Activated CD8-positive, alpha-beta memory T cell treated with anti-CD3 and anti-CD28 coated beads, Interleukin-2, amount 50 U/mL, for 24 hours (primary cell): ENCODE measurements around the gene NUF2.
"Not testable (repeated sequence)": the region's sequence is repeated elsewhere in the genome, so short reads cannot be mapped to it uniquely, and the experiment has no call there.

Source experiments
- DNase-seq: peaks from one replicate; pipeline ENCODE4 v3.0.0-alpha.2; 2020; ENCODE audit errors: extremely low read depth

The NUF2 gene

DNA sequence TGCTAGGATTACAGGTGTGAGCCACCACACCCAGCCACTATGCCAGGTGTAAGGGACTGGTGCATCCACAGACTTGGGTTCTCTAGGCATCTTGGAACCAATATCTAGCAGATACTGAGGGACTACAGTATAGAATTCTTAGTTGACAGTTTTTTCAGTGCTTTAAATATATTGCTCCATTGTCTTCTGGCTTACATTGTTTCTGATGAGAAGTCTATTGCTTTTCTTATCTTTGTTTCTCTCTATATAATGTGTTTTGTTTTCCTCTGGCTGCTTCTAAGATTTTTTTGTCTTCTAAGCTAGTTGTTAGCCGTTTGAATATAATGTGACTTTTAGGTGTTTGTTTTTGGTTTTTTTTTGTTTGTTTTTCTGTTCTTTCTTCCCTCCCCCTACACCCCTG, 13.5 kb downstream of the NUF2 start:
- no peak for DNase-seq

DNA sequence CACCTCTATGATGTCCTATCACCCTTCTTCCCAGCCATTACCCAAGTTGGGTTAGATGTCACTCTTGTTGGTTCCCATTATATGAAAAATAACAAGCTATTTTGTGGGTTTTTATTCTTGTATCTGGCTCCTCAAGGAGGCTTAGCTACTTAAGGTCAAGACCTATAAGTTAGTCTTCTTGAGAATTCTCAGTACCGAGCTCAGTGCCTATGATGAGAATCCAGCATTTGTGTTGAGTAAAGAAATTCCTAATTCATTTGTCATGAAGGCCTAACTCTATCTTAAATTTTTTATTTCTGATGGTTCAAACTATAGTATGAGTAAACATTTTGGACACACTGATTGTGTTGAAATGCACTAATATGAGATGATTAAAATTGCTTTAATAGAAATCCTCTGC, 15.9 kb downstream of the NUF2 start:
- DNase-seq = no peak

DNA sequence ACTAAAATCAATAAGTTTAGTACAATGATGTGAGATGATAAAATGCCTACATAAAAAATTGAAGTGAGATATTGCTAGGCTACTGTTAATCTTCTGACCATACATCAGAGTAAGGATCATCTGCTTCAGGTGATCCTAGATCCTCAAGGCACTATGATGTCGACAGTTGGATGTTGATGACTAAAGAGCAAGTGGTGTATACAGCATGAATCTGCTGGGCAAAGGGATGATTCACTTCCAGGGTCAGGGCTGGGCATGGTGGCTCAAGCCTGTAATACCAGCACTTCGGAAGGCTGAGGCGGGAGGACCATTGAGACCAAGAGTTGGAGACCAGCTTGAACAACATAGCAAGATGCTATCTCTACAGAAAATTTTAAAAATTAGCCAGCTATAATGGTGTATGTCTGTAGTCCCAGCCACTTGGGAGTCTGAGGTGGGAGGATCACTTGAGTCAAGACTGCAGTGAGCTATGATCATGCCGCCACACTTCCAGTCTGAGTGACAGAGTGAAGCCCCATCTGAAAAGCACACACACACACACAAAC, 24.6 kb downstream of the NUF2 start:
- no peak for DNase-seq

DNA sequence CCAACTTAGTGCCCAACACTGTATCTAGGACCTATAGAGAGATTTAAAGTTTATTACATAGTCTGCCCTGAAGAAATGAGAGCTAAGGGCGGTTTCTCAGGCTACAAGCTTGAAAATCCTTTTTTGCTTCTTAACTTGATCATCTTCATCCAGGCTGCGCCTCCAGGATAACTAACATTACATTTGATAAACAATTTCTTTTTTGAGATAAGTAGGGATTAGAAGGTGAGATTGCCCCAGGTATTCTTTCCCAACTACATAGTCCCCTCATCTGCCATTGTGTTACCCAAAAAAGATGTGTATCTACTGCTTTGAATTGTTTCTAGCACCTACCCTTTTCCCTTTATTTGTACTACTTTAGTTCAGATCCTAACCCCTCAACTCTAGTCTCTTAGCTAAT, 25.4 kb downstream of the NUF2 start:
- no peak for DNase-seq

DNA sequence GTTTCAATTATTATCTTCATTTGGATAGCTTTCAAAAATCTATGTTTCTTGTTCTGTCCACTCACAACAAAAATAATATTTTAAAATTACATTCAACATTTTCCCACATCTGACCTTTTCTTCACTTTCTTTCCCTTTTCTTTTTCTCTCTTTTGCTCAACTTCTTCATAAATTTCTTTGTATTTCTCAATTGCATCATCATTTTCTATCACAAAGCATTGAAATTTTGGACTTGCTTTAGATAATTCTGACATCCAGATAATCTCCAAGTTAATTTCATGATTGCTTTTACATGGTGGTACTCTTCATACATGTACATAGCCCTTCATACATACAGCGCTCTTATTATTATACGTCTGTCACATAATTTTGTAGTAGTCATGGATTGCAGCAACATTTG, 30.2 kb downstream of the NUF2 start:
- no peak for DNase-seq

DNA sequence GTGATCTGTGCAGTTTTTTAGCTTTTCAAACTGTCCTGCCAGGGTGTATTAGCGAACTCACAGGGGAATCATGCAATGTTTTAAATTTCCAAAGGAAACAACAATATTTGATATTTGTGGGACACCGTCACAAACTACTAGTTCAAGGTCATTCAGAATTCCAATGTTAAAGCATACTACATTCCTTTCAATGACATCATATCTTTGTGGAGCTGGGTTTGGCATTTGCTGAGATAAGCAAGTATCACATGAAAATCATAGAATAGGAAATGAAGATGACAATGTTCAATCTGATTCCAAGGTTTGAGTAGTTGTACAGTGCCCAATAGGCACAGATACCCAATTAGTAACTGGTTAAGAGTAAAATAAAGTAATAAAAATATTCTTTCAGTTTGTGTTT, 35.6 kb downstream of the NUF2 start:
- DNase-seq = no peak

DNA sequence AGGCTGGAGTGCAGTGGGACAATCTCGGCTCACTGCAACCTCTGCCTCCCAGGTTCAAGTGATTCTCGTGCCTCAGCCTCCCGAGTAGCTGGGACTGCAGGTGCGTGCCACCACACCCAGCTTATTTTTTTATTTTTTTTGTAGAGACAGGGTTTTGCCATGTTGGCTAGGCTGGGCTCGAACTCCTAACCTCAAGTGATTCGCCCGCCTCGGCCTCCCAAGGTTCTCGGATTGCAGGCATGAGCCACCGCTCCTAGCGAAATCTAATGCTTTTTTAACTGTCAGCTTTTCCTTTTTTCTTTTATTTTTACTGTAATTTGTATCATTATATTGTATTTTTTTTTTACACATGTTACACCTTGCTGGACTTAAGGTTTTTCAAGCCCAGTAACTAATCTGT, 36.4 kb downstream of the NUF2 start:
- DNase-seq = not testable (repeated sequence)

DNA sequence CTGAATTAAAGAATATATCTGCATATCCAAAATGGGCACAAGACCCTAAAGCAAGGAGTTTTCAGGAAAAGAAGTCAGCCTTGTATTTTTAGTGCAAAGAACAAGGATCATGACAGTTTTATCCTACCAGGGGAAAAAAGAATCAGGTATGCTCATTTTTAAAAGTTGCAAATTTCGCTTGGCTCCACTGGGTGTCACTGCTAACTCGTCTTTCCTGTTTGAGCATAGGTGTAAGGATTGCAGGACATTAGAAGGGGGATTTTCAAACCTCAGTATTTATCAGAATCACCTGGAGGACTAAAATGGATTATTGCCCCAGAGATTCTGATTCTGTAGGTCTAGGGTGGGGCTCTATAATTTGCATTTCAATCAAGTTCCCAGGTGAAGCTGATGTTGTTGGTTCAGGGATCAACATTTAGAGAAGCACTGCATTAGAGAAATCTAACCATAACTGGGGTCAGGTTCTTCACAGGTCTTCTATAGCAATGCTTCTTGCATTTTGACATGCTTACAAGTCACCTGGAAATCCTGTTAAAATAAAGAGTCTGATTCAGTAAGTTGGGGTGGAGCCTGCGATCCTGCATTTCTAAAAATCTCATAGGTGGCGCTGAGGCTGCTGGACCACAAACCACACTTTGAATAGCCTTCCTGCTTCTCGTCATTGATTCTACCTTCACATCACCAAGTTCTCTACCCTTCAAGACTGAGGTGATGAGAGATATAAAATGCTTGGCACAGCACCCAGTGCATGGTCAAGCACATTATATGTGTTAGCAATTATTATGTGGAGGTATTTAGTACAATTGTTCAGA, 39.6 kb downstream of the NUF2 start:
- DNase-seq = no peak

DNA sequence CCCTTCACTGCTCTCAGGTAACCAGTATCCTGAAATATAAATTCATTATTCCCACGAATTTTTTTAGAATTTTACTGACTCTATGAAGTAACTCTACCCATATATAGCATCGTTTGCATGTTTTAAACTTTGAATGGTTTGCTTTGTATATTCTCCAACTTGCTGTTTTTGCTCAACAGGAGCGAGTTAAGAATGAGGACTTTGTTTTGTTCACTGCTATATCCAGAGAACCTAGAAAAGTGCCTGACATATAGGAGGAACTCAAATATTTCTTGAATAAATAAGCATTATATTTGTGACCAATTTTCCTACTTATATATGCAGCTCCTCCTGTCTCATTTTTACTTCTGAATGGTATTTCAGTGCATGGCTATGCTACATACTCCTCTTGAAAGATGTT, 43.4 kb downstream of the NUF2 start:
- no peak for DNase-seq

DNA sequence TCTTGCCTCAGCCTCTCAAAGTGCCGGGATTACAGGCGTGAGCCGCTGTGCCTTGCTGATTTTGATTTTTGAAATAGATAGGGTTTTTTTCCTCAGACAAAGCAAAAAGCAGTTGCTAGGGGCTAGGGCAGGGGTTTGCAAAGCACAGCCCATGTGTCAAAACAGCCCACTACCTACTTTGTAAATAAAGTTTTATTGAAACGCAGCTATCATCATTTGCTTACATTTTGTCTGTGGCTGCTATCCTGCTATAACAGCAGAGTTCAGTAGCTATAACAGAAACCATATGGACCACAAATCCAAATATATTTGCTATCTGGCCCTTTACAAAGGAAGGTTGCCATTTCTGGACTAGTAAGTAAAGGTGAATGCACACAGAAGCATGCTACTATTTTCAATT, 44.8 kb downstream of the NUF2 start:
- no peak for DNase-seq

DNA sequence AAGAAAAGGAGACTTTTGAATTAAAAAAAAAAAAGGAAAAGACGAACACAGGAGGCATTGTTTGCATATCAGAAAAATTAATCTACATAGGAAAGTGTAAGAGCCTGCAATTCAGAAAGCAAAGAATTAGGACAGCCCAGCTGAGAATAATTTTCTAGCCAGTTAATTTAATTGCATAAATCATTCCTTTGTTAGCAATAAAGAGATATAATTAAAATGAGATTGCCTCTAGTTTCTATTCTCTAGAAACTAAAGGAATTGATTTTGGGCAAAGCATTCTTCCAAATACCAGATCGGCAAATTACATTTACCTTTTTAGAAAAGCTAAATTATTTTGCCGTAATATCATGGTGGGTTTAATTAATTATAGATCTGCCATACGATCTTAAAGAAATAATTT, 46.0 kb downstream of the NUF2 start:
- DNase-seq = no peak

DNA sequence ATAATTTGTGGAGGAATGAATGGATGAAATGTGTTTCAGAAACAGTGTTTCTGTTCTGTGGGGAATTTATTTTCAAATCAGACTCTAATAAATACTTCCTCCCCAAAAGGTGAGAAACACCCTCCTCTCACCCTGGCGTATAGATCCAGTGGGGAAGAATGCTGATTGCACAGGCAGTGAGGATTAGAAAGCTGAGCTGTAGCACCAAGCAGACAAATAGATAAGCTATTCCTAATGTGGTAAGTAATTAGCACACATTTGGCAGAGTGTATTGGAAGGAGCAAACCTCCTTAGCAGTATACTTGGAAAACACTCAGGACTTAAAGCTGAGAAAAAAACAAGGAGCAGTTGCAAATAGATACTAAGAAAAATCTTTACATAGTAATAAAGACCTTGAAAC, 50.8 kb downstream of the NUF2 start:
- DNase-seq = no peak

DNA sequence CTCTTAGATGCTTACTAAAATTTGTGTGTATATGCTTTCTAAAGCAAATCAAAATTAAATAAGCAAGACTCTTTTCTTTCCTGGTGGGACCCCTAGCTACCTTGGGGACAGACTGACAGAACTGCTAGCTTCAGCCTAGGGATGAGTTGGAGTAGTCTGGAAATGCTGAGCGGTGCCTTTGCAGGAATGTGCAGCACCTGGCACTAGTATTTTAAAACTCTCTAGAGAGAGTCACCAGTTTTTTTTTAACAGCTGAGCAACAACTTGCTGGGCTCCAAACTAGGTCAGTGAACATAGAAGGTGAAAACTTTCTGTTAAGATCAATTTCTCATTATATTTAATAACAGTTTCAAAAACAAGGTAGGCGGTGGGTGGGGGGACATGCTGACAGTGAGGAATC, 56.8 kb downstream of the NUF2 start:
- DNase-seq = no peak

DNA sequence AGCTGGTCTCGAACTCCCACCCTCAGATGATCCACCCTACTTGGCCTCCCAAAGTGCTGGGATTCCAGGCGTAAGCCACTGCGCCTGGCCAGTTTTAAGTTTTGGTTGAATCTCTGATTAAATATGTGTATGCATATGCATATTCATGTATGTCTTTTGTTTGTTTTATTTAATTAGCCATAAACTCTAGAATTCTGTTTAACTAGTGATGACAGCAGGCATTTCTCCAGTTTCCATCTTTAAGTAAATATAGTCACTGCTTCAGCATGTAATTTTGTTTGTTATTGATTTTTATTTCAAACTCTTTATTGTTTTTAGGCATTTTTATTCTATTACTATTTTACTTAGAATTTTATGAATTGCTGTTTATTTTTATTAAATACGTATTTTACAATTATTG, 58.0 kb downstream of the NUF2 start:
- no peak for DNase-seq

DNA sequence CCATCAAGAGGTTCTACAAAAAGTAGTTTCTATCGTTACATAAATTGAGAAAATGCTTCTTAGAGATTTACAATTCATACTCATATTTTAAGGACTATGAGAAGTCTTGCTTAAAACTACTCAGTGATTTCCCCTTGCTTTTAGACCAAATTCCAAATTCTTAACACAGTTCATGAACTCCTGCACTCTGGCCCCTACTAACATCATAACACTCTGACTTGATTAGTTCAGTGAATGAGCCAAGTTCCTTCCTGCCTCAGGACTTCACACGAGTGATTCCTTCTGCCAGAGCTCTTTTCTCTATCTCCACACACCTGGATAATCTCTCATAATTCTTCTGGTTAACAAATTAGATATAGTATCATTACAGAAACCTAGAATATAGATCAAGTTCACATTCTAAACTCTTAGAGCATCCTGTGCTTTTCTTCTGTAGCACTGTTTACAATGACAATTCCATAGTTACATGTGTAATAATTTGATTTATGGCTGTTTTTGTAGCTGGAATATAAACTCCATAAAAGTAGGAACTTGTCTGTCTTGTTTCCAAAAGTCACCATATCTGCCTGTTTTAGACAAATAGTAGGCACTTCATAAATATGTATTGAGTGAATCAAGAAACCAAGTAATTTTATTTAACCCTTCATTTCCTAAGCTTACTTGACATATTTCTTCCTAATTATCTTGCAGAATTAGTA, 59.9 kb downstream of the NUF2 start:
- DNase-seq = no peak

DNA sequence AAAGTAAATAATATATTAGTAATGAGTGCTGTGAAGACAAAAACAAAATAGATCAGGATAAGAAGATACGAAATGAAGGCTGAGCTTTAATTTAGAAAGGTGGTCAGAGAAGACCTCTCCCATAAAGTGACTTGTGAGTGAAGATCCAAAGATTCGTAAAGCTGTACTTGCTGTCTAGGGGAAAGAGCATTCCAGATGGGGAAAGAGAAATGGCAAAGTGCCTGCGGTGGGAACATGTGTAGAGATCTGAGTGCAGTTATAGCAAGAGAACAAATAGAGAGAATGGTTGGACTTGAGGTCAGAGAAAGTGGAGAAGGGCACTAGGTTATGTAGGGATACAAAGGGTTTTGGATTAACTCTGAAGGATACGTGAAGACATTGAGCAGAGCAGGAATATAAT, 60.6 kb downstream of the NUF2 start:
- no peak for DNase-seq

DNA sequence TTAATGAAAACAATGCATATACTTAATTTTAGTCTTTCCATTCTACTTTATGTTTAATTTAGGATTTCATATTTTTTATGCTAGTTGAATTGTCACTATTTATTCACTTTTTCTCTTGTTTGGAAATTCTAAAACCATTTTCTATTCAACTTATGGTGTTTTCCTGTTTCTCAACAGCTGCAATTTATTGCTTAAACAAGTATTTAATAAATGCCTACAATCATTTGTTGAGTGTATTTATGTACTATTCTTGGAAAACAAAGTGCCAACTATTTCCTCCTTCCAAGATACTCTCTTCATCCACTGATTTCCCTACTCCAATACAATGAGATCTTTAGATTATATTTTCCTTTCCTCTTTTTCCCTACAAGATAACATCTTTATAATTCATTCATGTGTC, 65.4 kb downstream of the NUF2 start:
- DNase-seq = no peak

DNA sequence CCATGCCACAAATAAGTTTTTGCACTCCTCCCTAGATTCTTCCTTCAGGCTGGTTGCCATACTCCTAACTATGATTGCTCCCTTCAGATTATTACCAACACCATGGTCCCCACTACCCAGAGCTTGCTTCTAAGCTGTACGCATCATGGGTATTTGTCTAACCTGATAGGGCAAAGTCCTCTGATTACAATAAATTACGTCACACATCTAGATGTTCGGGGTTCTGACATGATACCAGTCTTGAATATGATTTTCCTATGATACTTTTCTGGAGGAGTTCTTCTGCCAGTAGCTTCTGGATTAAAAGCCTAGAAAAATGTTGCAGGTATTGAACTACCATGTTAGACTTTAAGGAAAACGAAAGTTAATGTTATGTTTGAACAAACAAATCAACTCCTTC, 67.2 kb downstream of the NUF2 start:
- no peak for DNase-seq

DNA sequence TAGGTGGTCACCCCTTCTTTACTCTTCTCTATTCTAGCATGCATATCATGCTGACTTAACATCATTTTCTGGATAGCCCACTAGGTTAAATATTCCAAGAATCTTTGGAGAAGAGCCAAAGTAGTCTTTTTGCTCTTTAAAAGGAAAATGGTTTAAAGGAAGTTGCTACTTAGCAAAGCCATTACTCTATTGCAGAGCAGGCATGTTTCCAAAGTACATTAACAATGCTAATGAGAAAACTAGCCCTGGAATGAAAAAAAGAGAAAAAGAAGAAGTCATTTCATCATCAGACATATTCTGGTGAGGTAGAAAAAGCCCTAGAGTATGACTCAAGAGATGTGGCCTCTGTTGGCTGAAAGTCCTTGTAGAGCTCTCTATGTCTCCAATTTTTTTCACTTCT, 74.0 kb downstream of the NUF2 start:
- no peak for DNase-seq

DNA sequence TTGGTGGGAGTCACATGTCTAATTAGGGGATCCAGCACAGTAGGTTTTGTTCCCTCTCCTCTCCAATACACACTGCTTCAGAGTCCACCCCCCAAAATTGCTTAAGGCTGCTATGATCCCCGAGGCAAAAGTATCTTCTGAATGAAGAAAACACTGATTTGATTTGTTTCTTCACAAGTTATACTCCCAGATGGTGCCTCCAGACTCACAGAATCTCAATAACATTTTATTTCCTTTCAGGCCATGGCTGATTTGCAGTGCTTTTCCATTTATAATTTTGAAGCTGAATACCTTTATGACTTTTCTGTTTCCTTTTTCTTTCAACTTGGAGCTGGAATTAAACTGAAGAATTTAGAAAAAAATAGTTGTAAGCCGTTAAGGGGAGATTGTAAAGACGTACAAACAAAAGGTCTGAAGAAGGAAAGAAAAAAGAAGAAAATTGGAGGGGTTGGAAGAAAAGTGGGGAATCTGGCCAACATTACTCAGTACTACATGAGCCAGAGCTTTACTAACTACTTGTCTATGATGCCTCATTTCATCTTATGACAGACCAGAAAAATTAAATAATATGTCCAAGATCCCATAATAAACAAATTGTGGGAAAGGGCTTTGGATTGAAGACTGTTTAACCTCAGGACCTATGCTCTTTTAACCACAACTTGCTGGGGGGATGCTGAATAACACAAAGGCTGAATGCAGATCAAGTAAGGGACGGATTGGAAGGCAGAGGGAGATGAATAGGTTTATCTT, 75.9 kb downstream of the NUF2 start:
- DNase-seq = no peak

DNA sequence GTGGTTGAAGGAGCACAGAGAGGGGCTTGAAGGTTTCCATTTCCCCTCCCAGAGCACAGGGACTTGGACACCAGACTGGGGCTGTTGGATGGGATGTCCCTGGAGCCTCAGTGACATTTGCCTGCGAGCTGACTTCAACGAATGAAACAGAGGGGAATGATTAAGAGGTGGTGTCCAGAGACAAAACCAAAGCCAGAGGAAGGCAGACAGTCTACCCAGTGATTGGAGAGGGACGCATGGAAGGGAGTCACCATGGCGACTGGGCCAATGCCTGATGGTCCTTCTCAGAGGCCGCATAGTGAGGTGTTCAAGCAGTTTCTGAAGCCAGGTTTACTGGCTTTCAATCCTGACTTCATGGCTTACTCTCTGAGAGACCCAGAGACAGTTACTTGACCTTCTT, 77.2 kb downstream of the NUF2 start:
- no peak for DNase-seq

DNA sequence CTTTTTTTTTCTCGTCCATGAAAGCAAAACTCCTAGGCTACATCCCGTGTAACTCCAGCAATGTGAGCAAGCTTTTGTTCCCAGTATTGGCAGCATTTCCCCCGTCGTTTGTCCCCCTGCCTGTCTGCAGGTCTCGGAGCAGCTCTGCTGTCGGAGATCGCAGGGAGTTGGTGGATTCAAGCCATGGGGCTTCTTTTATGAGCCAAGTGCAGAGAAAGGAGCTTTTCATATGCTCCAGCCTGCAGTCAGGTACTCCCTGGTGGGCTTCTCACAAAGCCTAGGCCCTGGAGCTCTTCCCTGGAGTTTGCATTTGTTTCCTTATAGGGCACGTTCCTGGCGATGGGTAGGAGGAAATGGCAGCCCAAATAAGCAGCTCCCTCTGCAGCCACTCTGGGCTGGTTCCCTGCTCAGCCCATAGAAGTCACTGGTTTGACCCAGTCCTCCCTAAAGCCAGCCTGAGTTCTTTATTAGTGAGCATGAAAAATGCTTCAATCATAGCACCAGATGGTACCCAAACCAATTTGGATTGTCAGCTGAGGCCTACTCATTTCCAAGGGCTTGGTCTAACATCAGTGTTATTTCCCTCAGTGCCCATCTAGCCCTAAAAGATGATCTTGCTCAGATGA, 78.3 kb downstream of the NUF2 start:
- DNase-seq = no peak
